ENCODE data around the gene HDAC9.

DNA sequence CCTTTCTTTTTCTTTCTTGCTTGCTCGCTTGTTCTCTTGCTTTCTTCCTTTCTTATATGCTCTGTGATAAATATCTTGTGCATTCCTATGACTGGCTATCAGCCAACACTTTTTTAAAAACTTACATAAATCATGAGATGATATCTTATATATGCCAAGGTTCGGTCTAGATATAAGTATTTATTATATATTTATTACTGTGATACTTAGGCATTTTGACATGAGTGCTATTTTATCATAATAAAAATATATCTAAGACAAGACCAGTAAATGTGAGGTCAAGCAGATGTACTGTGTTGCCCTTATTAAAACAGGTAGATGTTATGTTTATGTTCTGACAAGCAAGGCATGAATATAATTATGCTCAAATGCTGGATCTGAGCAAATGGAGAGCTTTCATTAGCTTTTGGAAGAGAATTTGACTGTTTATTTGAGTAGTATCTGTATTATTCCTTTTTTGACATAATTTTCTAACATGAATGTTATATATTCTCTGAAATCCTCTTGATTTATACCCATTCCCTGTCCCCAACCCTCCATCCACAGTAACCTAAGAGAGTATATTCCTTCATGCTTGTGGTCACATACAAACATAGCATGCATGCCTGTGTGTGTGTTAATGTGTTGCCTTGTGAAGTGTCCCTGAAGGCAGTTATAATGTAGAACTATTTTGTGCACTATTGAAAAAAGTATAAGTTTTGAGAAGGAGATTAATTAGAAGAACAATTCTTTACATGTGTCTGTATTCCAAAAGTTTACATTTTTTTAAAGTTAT, 158.0 kb downstream of the HDAC9 start:
- TF ChIP-seq EZH2phosphoT487 (IDR thresholded peaks at IDR 0.05; ENCODE audit: borderline replicate concordance) = no peak
- TF ChIP-seq, protein P1, sequence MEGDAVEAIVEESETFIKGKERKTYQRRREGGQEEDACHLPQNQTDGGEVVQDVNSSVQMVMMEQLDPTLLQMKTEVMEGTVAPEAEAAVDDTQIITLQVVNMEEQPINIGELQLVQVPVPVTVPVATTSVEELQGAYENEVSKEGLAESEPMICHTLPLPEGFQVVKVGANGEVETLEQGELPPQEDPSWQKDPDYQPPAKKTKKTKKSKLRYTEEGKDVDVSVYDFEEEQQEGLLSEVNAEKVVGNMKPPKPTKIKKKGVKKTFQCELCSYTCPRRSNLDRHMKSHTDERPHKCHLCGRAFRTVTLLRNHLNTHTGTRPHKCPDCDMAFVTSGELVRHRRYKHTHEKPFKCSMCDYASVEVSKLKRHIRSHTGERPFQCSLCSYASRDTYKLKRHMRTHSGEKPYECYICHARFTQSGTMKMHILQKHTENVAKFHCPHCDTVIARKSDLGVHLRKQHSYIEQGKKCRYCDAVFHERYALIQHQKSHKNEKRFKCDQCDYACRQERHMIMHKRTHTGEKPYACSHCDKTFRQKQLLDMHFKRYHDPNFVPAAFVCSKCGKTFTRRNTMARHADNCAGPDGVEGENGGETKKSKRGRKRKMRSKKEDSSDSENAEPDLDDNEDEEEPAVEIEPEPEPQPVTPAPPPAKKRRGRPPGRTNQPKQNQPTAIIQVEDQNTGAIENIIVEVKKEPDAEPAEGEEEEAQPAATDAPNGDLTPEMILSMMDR (IDR thresholded peaks at IDR 0.05 in 2 of 3, conservative IDR thresholded peaks at IDR 0.05 in 1 of 3; ENCODE audit: borderline replicate concordance in 1 of 3, insufficient read depth in 1 of 3, low read depth in 2 of 3, low read length in 2 of 3) = no peak
